ENCODE measurements around the gene TNFRSF1B.

The TNFRSF1B gene

DNA sequence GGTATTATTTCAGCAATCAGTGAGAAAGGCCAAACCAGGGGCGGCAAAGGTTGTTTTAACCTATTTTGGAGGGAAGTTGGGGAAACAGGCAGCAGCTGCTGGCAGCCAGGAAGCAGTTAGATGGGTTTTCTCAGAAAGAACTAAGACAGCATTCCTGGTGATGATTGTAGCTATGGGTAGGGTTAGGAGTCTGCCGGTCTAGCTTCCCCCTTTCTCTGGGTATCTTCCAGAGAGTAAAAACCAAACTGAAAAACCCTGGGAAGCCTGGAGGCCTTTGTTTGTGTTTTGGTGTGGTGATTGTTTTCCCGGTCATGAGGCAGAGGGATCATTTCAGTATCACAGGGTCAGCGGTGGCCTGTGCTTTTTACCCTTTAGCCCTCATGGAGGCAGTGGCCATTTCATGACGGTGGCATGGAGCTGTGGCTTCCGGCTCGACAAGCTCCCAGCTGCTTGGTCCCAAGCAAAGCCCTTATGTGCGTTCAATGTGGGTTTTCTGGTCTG, 19.5 kb upstream of the TNFRSF1B start:
- TF ChIP-seq, protein P1, sequence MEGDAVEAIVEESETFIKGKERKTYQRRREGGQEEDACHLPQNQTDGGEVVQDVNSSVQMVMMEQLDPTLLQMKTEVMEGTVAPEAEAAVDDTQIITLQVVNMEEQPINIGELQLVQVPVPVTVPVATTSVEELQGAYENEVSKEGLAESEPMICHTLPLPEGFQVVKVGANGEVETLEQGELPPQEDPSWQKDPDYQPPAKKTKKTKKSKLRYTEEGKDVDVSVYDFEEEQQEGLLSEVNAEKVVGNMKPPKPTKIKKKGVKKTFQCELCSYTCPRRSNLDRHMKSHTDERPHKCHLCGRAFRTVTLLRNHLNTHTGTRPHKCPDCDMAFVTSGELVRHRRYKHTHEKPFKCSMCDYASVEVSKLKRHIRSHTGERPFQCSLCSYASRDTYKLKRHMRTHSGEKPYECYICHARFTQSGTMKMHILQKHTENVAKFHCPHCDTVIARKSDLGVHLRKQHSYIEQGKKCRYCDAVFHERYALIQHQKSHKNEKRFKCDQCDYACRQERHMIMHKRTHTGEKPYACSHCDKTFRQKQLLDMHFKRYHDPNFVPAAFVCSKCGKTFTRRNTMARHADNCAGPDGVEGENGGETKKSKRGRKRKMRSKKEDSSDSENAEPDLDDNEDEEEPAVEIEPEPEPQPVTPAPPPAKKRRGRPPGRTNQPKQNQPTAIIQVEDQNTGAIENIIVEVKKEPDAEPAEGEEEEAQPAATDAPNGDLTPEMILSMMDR (IDR thresholded peaks at IDR 0.05; ENCODE audit: low read depth, low read length), result no peak
- no peak overlapping the region for H3K4me3 ChIP-seq (ENCODE audit: low read depth, low read length)

DNA sequence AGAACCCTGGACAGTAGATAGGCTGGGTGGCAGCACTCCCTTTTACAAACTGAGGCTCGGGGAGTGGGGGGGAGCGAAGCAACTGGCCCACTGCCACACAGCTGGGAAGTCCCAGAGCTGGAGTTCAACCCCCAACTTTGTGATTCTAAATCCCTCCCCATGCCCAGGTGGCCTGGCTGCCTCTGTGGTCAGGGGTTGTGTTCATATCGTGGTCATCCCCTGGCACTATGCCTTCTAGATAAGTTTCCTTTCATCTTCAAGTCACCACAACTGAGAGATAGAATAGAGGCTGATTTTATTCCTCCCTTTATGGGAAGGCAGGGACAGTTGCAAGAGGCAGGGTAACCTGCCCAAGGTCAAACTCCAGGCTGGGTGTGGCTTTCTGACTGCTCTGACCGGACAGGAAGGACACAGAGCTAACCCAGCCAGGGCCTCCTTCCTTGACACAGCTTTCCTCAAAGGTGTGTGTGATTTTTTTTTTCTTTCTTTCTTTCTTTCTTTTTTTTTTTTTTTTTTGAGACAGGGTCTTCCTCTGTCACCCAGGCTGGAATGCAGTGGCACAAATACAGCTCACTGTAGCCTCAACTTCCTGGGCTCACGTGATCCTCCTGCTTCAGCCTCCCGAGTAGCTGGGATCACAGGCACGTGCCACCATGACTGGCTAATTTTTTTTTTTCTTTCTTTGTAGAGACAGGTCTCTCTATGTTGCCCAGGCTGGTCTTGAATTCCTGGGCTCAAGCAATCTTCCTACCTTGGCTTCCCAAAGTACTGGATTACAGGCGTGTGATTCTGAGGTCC, 18.4 kb upstream of the TNFRSF1B start:
- H3K4me3 ChIP-seq (ENCODE audit: low read depth, low read length), result no peak overlapping the region
- TF ChIP-seq, protein P1 (IDR thresholded peaks at IDR 0.05; ENCODE audit: low read depth, low read length), result no peak

DNA sequence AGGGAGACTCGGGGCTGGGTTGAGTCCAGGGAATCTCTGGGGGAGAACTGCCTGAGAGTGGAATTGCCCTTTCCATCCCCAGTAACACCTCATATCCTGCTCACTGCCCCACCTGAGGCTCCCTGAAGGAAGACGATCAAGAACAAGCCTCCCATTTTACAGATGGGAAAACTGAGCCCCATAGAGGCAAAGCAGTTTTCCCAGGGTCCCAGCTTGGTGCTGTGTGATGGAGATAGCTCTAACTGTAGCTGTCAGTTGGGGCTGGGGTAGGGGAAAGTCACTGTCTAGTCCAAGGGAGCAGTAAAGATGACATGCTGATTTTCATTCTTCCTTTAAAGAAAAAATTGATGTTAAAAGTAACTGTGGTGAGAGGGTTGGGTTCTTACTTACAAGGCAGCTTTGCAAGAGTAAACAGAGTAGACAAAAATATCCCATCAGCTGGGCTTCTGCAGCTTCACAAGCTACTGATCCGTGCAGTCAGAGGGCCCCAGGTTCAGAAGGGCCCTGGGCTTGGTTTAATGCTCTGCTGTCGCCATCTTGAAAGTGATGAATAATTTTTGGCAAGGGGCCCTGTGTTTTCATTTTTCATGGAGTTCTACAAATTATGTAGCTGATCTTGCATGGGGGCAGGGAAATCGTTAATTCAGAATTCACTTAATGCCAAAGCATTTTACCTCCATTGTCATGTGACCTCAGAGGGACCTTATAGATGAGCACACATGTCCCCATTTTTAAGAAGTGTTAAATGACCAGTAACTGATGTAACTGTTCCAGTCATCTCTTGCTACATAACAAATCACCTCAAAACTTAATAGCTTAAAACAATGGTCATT, 17.6 kb upstream of the TNFRSF1B start:
- H3K4me3 ChIP-seq (ENCODE audit: low read depth, low read length), result no peak overlapping the region

DNA sequence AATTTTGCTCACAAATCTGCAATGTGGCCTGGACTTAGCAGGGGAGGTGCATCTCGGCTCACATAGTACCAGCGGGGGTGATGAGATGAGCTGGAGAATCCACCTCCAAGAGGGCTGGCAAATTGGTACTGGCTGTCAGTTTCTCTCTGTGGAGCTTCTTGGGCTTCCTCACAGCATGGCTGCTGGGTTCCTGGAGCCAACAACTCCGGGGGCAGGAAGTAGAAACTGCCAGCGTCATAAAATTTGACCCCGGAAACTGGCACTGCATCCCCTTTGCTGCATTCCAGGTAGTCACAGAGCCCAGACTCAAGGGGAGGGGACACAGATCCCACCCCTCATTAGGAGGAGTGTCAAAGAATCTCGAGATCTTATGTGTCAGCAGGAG, 17.0 kb upstream of the TNFRSF1B start:
- no peak overlapping the region for H3K4me3 ChIP-seq (ENCODE audit: low read depth, low read length)
- TF ChIP-seq, protein P1 (IDR thresholded peaks at IDR 0.05; ENCODE audit: low read depth, low read length), result no peak

More for the DNA sequence above, 17.6 kb upstream of the TNFRSF1B start:
- TF ChIP-seq, protein P1 (IDR thresholded peaks at IDR 0.05; ENCODE audit: low read depth, low read length), result no peak

DNA sequence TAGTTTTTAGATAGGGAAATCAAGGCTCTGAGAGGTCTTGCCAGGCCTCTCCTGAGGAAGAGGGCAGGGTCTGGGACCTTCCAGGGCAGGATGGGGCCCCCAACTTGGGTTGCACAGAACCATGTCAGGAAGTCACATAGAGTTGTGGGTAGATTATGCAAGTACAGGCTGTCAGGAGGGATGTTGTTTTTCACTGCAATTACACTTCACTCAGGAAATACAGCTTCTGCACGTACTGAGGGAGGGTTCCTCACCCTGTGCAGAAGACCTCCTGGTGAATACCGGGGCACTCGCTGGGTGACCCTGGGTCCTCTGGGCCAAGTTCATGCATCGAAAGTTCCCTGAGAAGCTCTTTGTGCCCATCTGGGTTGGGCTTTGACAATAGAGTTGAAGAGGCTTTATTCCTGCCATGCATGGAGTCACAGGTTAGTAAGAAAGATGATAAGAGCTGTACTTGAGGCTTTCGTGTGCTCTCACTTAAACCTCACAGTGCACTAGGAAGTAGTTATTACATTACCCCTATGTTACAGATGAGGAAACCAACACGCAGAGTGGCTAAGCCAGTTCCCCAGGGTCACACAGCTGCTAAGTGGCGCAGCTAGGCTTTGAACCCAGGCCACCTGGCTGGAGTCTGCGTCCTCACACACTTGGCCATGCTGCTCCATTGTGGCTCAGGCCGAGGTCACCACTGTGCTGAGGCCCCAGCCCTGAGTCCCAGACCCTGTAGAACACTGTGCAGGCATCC, 16.2 kb upstream of the TNFRSF1B start:
- no peak overlapping the region for H3K4me3 ChIP-seq (ENCODE audit: low read depth, low read length)
- TF ChIP-seq, protein P1 (IDR thresholded peaks at IDR 0.05; ENCODE audit: low read depth, low read length), result no peak

DNA sequence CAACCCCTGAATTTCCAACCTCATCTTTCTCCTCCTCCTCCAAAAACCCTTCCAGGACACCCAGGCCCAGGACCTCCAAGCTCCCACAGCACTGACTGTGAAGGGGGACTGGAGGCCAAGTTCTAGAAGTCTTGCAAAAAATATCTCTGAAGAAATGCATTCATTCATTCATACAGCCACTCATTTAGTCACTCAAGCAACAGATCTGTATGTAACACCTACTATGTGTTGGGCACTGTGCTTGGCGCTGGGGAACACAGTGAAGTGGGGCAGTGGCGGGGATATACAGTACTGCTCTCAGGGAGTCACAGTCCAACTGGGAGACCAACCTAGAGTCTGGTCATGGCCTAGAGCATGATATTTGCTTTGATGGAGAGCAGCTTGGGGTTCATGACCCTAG, 15.3 kb upstream of the TNFRSF1B start:
- TF ChIP-seq, protein P1 (IDR thresholded peaks at IDR 0.05; ENCODE audit: low read depth, low read length), result no peak
- no peak overlapping the region for H3K4me3 ChIP-seq (ENCODE audit: low read depth, low read length)
